K562 (cell line): ENCODE data around the gene ZFYVE21. TPM values are rescaled to one million over a fixed set of nuclear protein-coding genes. Genes with fewer than 3 reads are reported as not detected.

ENCODE experiments used
- ATAC-seq: fragments of 200-7000 bp; cut with Tn5 transposase; 3 replicates; pipeline ENCODE4 v1.9.1; 2020; ENCODE audit warnings: moderate library complexity
- BruUV-seq: library from RNA; stranded (reverse); fragments of 400-500 nt; replicated peaks from 2 replicates; lab custom pipeline; 2021; lab: Mats Ljungman, UMichigan
- CTCF ChIA-PET: fragments of 300-600 bp; formaldehyde crosslinking; extraction: SDS; loops from one replicate; lab custom pipeline; 2021; ENCODE audit warnings: low intra/inter-chr PET ratio; lab: Yijun Ruan, JAX
- POLR2A ChIA-PET: fragments of 300-600, 350-650 bp; sonication (Branson Sonifier 250); formaldehyde crosslinking; extraction: SDS; loops from one replicate; lab custom pipeline; 2021; ENCODE audit warnings: antibody characterized with exemption, inconsistent platforms; lab: Yijun Ruan, JAX
- DNase-seq, 4 experiments: peaks; one replicate each; pipeline versions ENCODE4 v3.0.0 to v3.0.0-alpha.2; 2011 to 2018; ENCODE audit warnings: low spot score in 3 of 4, mixed read lengths in 3 of 4; ENCODE audit errors: extremely low read depth in 1 of 4
- FAIRE-seq: peaks from 2 replicates; lab custom pipeline; 2011; peaks lifted over from hg19 to GRCh38; lab: Jason Lieb, UNC
- H2AFZ ChIP-seq: 2 replicates; pipeline ENCODE4 v1.6.0; 2011; ENCODE audit warnings: low read depth, low read length, control low read depth, inconsistent platforms
- H3K27ac ChIP-seq: fragments of 200-600 bp; 3 replicates; pipeline ENCODE4 v1.8.0; 2011; ENCODE audit warnings: low read depth, mild to moderate bottlenecking, control low read depth, inconsistent platforms, low read length, moderate library complexity, mixed read lengths; ENCODE audit errors: extremely low read depth
- H3K27me3 ChIP-seq, 2 experiments: fragments of 300-600 bp in 1 of 2; 2 replicates in 1 of 2; 3 replicates in 1 of 2; pipeline versions ENCODE4 v1.6.0 to v1.8.0; 2011; ENCODE audit warnings: inconsistent platforms in 2 of 2, low read length in 2 of 2, mild to moderate bottlenecking in 1 of 2, mixed read lengths in 1 of 2, moderate library complexity in 1 of 2; ENCODE audit not compliant: control insufficient read depth in 2 of 2, insufficient read depth in 2 of 2
- H3K36me3 ChIP-seq: fragments of 300-600 bp; 3 replicates; pipeline ENCODE4 v1.8.0; 2011; ENCODE audit warnings: mild to moderate bottlenecking, low read length, inconsistent platforms; ENCODE audit not compliant: control insufficient read depth, insufficient read depth
- H3K4me1 ChIP-seq, 2 experiments: fragments of 200-600 bp in 1 of 2; replicated peaks in 1 of 2; 2 replicates in 1 of 2; 3 replicates in 1 of 2; pipeline versions ENCODE4 v1.5.1 to v1.8.0; 2011; ENCODE audit warnings: inconsistent platforms in 2 of 2, low read length in 2 of 2, mild to moderate bottlenecking in 1 of 2, mixed read lengths in 1 of 2, moderate library complexity in 1 of 2; ENCODE audit not compliant: control insufficient read depth in 2 of 2, insufficient read depth in 2 of 2
- H3K4me2 ChIP-seq: 2 replicates; pipeline ENCODE4 v1.6.1; 2011; ENCODE audit warnings: low read length, control low read depth, inconsistent platforms, mixed read lengths; ENCODE audit not compliant: insufficient read depth
- H3K4me3 ChIP-seq: fragments of 200-600 bp; sonication (generic), shearing (Covaris generic); 2 replicates; pipeline ENCODE4 v1.5.1; 2016; ENCODE audit warnings: control low read depth, inconsistent platforms
- H3K79me2 ChIP-seq: fragments of 200-600 bp; 3 replicates; pipeline ENCODE4 v1.8.0; 2011; ENCODE audit warnings: low read length, inconsistent platforms; ENCODE audit not compliant: control insufficient read depth, insufficient read depth
- H3K9ac ChIP-seq, 2 experiments: 2 replicates each; pipeline versions ENCODE4 v1.6.0 to v1.6.1; 2011; ENCODE audit warnings: low read depth in 2 of 2, low read length in 2 of 2, control low read depth in 1 of 2, inconsistent platforms in 1 of 2, mild to moderate bottlenecking in 1 of 2, mixed read lengths in 1 of 2; ENCODE audit not compliant: insufficient read depth in 1 of 2
- H3K9me1 ChIP-seq: one replicate; pipeline ENCODE4 v1.6.0; 2011; ENCODE audit warnings: inconsistent platforms, mild to moderate bottlenecking, low read length, moderate library complexity; ENCODE audit not compliant: control insufficient read depth, insufficient read depth
- H3K9me3 ChIP-seq: replicated peaks from 2 replicates; pipeline ENCODE4 v1.5.1; 2011; ENCODE audit warnings: low read depth, low read length, inconsistent platforms; ENCODE audit not compliant: control insufficient read depth, insufficient read depth
- H4K20me1 ChIP-seq: replicated peaks from 2 replicates; pipeline ENCODE4 v1.6.1; 2011; ENCODE audit warnings: low read length, inconsistent platforms, mixed read lengths; ENCODE audit not compliant: control insufficient read depth, insufficient read depth
- DEAF1 ChIP-seq: fragments of 450-650 bp; formaldehyde crosslinking; IDR thresholded peaks from 2 replicates; pipeline ENCODE4 v1.4.0; 2020; ENCODE audit warnings: mild to moderate bottlenecking, moderate library complexity
- HDAC6 ChIP-seq: IDR thresholded peaks from 2 replicates; pipeline ENCODE4 v1.6.1; 2012; ENCODE audit warnings: low read depth, mild to moderate bottlenecking, control low read depth, inconsistent platforms, low read length, moderate library complexity
- MEIS2 ChIP-seq: fragments of 450-650 bp; IDR thresholded peaks from 2 replicates; pipeline ENCODE4 v1.6.1; 2014; ENCODE audit warnings: mild to moderate bottlenecking; ENCODE audit not compliant: partially characterized antibody
- NCOA6 ChIP-seq: fragments of 450-650 bp; IDR thresholded peaks from 2 replicates; pipeline ENCODE4 v1.6.1; 2017; ENCODE audit warnings: mild to moderate bottlenecking
- NUFIP1 ChIP-seq: fragments of 450-650 bp; IDR thresholded peaks from 2 replicates; pipeline ENCODE4 v1.6.1; 2018; ENCODE audit not compliant: partially characterized antibody
- POLR2A ChIP-seq: fragments of 450-650 bp; conservative IDR thresholded peaks from 2 replicates; pipeline ENCODE4 v1.6.1; 2016
- SIN3A ChIP-seq, 2 experiments: fragments of 150-350 bp in 1 of 2; IDR thresholded peaks; 2 replicates each; pipeline ENCODE4 v1.6.1; 2011 to 2016; ENCODE audit warnings: borderline replicate concordance in 2 of 2, low read depth in 2 of 2, low read length in 2 of 2, mild to moderate bottlenecking in 2 of 2, moderate library complexity in 2 of 2; ENCODE audit not compliant: control insufficient read depth in 1 of 2
- WGBS: fragments of 100-300 bp; shearing (Covaris generic); methylation state at CpG from one replicate; pipeline ENCODE4 v1.1.6; 2016; ENCODE audit warnings: low coverage, mixed read lengths; ENCODE audit not compliant: insufficient coverage; ENCODE audit errors: missing lambda C conversion rate; 5-methylcytosine and 5-hydroxymethylcytosine counted together
- in situ Hi-C: fragments of 300-500 bp; cut with MboI; formaldehyde crosslinking; loops from 4 replicates; pipeline ENCODE4 v1.15.0; 2018; ENCODE audit warnings: inconsistent platforms, mixed read lengths
- intact Hi-C: fragments of 100-400 bp; cut with micrococcal nuclease; formaldehyde crosslinking; loops from 2 replicates; pipeline ENCODE4 v1.14.2; 2022
- polyA plus RNA-seq, 8 experiments: library from polyadenylated mRNA; depleted of rRNA in 4 of 8; stranded (reverse) in 5 of 8; unstranded in 3 of 8; fragments of >200 nt; fragmentation: Nextera tagmentation in 2 of 8; fragmentation: Illumina TruSeq in 1 of 8; extraction: Ambion mirVana in 2 of 8; extraction: Trizol in 1 of 8; gene quantifications; 2 replicates each; pipeline versions ENCODE4 v1.2.1 to v1.2.3, GENCODE V29; 2011 to 2014; ENCODE audit warnings: inconsistent platforms in 1 of 8, missing spikeins in 1 of 8
- total RNA-seq, 7 experiments: library from RNA; depleted of rRNA in 6 of 7; stranded (reverse); fragments of >200 nt in 6 of 7; fragmentation: Illumina TruSeq in 2 of 7; extraction: Trizol in 2 of 7; gene quantifications; 2 replicates each; pipeline versions ENCODE4 v1.2.1 to v1.2.3, GENCODE V29; 2011 to 2021; ENCODE audit warnings: low replicate concordance in 1 of 7

ZFYVE21 gene
- total and polyA plus RNA-seq, 9 of the 15 experiments (the other 6 are each of a cell fraction or from before 2014, with no cell fraction given), result 0.90 to 23.1 (median 15.6) TPM

DNA sequence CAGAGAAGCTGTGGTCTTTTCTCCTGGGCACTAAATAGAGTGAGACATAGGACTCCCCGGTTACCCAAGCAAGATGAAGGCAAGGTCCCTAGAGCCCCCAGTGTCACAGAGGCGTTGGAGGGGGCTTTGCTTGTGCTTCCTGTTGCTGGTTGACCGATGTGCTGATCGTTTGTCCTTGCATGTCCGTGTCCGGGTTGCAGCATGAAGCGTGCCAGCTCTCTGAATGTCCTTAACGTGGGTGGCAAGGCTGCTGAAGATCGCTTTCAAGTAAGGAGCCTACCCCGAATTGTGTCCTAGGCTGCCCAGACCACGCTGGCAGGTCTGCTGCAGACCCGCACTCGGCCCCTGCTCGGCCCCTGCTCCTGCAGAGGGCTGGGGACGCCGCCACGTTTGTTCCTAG is 23.5 kb upstream of the ZFYVE21 start:
- Histone ChIP-seq H3K4me1 (peaks cover 0 to 8% of the 10 kb centered on the region in 2 experiments; a peak in 2 of 5 replicates), H2AFZ (no peak overlapping the region), H3K9ac (no peak overlapping the region), H3K36me3 (peaks cover 57% of the 10 kb centered on the region; the same call in 2 of the 3 replicates), H3K9me1 (no peaks in the 10 kb centered on the region), H3K4me3 (no peak overlapping the region), H4K20me1 (no peaks in the 10 kb centered on the region; the same call in 1 of the 2 replicates), H3K9me3 (no peaks in the 10 kb centered on the region), H3K27ac (no peak overlapping the region), H3K79me2 (no peaks in the 10 kb centered on the region), H3K4me2 (no peak overlapping the region), H3K27me3 (no peaks in the 10 kb centered on the region)
- no peak for TF ChIP-seq POLR2A
- WGBS, result 88% methylated on average over 14 of the region's 17 CpGs
- no TSS peak for BruUV-seq
- in situ Hi-C loops (no loop called here), intact Hi-C loops (no loop called here)
- FAIRE-seq, result no peak
- ATAC-seq, result no peak
- ChIA-PET CTCF (no interaction called here), POLR2A (no interaction called here)
- DNase-seq, result no peak

- POLR2A ChIA-PET, result interaction anchor here (0.6 kb wide), 2 partner anchors 126 to 172 kb away, joined by 3 to 4 read pairs; no protein-coding TSS in a partner anchor
- Histone ChIP-seq H3K4me3 (no peak overlapping the region), H3K9me1 (no peaks in the 10 kb centered on the region), H3K79me2 (no peaks in the 10 kb centered on the region), H3K27ac (no peak overlapping the region), H3K4me1 (peaks cover 0 to 12% of the 10 kb centered on the region in 2 experiments; a peak in 2 of 5 replicates), H3K9ac (no peak overlapping the region), H2AFZ (no peak overlapping the region), H4K20me1 (no peaks in the 10 kb centered on the region; the same call in 1 of the 2 replicates), H3K27me3 (no peaks in the 10 kb centered on the region), H3K4me2 (no peak overlapping the region), H3K36me3 (peaks cover 57% of the 10 kb centered on the region; the same call in 2 of the 3 replicates), H3K9me3 (no peaks in the 10 kb centered on the region)
- FAIRE-seq, result no peak
- intact Hi-C loops, result no loop called here
- BruUV-seq, result no TSS peak
- in situ Hi-C loops, result no loop called here
- CTCF ChIA-PET, result no interaction called here
- ATAC-seq, result no peak
- 71% methylated on average over 10 of the region's 12 CpGs for WGBS
- TF ChIP-seq SIN3A (IDR thresholded peaks at IDR 0.05; ENCODE audit: borderline replicate concordance in 2 of 2, control insufficient read depth in 1 of 2, low read depth in 2 of 2, low read length in 2 of 2), result no peak
- TF ChIP-seq NCOA6, result no peak
- no peak for TF ChIP-seq HDAC6
- TF ChIP-seq DEAF1 (CRISPR knock-in tag), result no peak
- TF ChIP-seq MEIS2, result no peak
- no peak for TF ChIP-seq NUFIP1
- TF ChIP-seq, all 486 proteins: peak for 0
- DNase-seq, result no peak
These were observed 22.7 kb upstream of the ZFYVE21 start for GRCh38 chr14:103692871-103693270.
